GM19467 (cell line): Measurements from ENCODE around the gene TRAF5.

Experiments used
- ATAC-seq: cut with Tn5 transposase; IDR thresholded peaks from one replicate; pipeline ENCODE4 v1.9.1; 2021; ENCODE audit warnings: mild to moderate bottlenecking, moderate library complexity; ENCODE audit not compliant: unreplicated experiment

TRAF5 gene

DNA sequence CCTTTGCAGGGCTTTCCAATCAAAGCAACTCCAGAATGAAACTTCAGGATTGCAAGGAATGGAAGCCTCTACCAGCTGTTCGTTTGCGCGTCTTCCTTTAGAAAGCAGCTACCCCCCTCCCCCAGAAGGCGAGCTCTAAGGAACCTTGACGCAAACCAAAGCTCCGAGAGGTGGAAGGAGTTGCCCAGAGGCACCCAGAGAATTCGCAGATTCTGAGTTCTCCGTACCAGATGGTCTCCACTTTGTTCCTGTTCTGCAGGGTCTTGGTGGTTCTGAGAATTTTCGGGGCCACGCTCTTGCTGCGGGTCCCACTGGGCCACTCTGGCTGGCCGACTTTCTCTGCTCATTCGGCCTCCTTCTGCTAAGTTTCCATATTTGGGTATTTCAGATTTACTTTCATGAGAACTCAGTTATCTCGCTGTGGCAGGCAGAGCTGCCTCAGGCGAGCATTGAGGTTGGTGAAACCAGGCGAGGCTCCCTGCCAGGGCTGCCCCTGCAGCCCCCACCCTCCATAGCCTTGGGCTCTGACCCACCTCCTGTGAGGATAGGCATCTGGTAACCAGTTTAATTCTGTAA is 801 bp downstream of the TRAF5 start:
- ATAC-seq, result no peak

DNA sequence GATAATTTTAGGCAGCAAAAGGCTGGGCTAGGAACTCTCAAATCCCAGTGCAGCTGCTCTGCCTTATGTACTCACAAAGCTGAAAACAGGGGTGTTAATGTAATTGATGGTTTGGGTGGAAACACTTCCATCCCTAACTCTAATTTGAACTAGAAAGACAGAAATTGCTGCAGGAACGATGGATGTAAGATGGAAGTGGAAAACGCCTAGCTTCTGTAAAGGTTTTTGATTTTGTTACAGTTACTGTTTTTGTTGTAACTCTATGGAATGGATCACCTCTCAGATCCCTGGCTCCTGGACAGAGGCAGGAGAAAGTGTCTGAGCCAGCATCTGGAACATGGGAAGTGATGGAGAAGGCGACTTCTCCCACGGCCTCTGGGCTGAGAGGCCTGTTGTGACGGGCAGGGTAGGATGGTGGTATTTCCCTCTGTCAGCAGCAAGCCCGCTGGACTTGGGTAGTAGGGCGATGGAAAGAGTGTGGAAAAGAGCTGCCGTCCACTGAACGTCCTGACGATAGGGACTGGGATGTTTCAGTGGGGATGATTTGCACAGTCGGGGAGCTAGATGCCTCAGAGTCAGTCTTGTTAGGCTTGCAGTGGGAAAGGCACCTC is 1.6 kb downstream of the TRAF5 start:
- no peak for ATAC-seq

DNA sequence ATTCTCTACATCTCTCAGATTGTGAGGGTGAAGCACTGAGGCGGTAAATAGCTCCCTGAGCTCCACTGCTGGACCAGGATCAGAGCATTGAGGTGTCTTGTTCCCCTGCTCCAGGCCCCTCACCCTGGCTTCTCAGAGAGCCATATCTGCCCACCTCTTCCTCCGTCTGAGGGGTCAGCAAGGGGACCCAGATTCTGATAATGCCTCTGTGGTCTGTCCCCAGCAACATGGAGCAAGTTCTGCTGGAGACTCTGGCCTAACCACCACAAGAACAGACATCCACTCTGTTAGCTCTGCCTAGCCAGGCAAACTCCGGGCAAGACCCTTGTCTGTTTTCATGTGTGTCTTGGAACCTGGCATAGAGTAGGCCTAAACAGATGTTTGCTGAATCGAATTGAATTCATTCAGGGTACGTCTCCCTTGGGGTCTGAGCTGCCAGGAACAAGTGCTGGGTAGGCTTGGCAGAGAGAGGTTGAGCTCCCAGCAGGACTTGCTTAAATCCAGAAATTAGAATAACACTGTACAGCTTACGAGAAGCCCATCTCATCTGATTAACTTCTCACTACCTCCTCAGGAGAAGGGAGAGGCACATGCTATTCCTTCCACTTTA is 2.3 kb downstream of the TRAF5 start:
- no peak for ATAC-seq

DNA sequence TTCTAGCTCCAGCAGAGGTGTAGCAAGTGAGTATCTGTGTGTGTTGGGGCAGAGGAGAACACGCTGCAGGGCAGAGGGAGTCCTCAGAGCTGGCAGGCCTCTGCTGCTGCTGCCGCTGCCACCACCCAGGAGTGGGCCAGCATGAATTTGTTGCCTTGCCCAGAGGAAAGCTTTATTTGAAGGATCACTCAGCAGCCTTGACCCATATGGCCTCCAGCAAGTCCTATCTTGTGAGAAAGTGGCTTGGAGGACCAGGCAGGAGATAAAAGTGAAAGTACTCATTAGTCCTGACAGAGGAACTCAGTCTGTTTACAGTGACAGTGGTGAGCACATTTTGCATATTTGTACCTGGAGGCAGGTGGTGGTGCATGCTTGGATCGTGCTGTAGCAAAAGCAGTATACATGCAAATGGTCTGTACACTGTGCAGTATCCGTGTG is 3.1 kb downstream of the TRAF5 start:
- ATAC-seq, result peak; percentile 45

DNA sequence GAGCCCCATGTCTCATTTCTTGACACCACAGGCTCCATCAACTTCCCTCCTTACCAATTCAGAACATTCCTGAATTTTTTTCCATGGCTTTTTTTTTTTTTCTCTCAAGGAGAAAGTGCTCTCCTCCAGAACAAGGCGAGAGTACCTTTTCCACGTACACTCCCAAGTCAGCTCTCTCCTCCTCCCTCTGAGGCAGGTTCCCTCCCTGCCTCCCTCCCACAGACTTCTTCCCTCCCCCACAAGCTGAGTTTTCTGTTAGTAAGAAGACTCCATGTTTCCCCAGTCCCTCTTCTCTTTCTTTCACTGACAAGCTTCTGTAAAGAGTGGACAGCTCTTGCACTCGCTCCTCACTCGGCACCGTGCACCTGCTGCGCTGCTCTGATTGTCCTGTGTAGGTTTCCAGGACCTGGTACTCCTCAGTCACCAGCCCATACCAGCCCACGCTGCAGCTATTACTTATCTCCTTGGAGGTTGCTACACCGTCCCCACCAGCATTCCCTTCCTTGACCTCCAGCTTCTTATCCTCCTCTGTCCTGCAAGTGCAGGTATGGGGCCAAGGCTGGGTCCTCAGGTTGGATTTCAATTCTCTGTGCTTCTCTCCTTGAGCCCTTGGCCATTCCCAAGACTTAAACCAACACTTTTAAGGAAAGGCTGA is 3.8 kb downstream of the TRAF5 start:
- ATAC-seq, result no peak

DNA sequence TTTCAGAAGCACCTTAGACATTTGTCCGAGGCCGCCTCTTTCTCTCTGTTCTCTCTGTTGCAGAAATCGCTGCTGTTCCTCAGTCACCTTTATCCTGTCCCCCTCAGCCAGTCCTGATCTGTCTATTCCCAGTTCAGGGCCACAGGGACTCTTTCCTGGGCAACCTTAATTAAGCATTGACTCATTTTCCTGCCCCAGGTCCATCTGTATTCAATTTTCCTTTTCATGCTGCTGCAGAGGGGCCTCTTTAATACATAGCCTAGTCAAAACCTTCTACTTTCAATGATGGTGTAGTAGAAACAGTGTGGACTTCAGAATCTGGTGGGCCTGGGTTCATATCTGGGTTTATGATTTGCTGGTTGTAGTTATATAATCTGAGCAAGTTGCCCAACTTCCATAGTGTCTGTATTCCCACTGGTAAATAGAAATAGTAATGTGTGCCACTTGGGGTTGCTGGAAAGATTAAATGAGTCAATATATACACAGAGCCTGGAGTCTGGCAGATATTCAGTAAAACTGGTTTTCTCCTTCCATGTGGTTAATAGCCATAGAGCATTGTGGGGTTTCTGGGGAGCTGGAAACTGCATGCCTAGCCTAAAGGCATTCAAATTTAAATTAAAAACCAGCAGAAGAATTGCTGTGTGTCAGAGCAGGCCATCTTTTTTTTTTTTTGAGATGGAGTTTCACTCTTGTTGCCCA is 4.5 kb downstream of the TRAF5 start:
- ATAC-seq, result no peak

DNA sequence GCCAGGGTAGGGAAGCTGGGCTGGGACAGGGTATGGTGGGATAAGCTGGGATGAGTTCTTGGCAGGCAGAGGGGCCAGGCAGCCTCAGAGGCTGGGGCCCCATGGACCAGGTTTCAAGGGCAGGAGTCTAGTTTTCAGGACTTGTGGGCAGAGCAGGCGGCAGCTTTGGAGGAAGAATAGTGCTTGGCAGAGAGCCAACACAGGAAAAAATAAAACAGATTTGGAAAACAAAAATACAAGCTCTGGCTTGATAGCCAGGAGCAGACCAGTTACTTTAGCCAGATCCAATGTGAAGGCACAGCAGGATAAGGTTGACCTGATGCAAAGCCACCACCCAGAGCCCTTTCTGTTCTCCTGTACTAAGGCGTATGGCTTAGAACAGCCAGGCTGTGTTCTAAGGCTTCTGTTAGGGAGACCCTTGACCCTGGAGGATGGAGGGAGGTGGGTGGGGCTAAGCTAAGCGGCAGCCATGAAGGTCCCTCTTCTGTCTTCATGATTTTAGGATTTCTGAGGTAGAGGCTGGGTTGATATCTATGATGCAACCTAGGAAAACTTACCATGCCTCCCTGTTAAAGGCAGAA is 5.5 kb downstream of the TRAF5 start:
- ATAC-seq, result no peak

DNA sequence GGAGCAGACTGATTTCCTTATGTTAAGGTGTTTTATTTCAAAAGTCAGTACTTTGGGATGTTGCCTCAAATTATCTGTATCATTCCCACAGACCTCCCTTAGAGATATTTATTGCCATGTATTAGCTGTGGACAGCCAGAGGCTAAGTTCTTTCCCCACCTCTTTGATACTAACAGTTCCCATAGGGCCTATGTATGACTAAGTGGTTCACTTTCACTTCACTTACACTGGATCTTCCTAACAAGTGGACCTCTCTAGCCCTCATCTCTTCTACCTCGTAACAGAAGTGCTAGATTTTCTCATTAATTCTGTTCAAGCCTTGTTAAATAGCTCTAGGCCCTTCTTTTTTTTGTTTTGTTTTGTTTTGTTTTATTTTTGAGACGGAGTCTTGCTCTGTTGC is 6.2 kb downstream of the TRAF5 start:
- no peak for ATAC-seq

DNA sequence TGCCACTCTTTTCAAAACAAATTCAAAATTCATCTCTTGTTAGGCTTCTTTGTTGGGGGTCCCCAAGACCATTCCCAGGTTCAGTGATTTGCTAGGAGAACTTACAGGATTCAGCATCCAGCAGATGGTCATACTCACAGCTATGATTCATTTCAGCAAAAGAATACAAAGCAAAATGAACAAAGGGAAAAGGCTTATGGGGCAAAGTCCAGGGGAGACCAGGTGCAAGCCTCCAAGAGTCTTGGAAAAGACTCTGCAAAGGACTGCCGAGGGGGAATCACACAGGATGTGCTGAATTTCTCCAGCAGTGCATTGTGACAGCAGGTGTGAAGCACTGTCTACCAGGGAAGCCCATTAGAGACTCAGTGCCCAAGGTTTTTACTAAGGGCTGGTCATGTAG is 7.3 kb downstream of the TRAF5 start:
- no peak for ATAC-seq

DNA sequence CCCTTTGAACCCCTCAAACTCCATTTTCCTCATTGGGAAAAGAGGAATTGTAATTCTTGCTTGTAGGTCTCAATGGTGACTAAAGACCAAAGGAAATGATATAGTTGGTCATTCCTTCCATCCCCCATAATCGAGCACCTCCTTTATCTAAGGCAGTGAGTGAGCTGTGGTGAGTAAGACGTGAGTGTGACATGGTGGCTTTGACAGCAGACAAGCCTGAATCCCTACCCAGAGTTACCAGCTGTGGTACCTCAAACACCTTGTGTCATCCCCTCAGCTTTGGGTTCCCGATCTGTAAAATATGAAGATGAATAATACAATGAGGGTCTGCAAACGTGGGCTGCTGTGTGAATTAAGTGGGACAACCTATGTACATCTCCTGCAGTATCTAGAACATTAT is 8.4 kb downstream of the TRAF5 start:
- ATAC-seq, result no peak

DNA sequence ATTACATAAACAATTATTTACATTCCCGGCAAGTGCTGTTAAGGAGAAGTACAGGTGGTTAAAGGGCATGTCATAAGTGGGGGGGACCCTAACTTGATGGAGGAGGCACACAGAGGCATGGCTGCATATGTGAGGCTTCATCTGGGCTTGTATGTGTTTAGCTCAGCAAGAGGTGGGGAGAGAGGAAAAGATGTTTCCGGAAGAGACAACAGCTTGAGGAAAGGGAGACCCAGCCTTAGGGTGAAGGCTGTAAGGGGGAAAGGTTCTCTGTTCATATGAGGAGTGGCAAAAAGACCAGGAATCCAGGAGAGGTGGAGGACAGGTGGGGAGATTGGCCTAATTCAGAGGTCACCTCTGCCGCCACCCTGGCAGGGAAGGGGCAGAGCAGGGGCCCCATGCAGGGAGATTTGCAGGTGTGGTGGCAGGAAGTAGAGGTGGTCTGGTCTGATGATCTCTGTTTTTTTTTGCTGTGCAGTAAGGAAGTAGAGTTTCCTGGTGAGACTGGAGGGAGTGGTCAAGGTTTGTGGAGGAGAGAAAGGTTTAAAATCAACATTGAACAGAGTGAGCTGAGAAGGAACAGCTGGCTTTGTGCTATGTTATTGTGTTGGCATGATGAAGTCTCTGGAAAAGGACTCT is 9.0 kb downstream of the TRAF5 start:
- peak; percentile 91 for ATAC-seq

DNA sequence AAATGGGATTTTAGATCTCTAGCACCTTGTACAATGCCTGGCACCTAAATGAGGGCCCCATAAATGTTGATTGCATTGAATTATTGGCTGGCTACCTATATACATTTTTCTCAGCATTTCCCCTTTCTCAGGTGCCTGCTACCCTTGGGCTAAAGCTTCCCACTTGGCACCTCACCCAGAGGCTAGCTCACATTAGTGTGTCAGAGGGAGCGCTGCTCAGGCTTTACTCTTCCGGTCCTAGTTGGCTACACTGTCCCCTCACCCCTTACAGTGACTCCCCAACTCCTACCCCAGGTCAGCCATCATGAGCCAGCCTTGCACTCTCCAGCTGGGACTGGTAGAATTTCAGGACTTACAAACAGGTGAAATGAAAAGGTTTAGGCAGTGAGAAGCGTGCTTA is 9.5 kb downstream of the TRAF5 start:
- ATAC-seq, result peak; percentile 29

DNA sequence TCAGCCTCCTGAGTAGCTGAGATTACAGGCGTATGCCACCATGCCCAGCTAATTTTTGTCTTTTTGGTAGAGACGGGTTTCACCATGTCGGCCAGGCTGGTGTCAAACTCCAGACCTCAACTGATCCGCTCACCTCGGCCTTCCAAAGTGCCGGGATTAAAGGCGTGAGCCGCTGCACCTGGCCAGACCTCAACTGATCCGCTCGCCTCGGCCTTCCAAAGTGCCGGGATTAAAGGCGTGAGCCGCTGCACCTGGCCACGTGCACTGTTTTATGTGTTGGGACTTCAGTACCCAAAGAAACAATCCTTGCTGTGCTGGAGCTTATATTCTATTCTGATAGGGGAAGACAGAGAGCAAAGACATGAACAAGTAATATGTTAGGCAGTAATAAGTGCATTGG is 10.1 kb downstream of the TRAF5 start:
- no peak for ATAC-seq

DNA sequence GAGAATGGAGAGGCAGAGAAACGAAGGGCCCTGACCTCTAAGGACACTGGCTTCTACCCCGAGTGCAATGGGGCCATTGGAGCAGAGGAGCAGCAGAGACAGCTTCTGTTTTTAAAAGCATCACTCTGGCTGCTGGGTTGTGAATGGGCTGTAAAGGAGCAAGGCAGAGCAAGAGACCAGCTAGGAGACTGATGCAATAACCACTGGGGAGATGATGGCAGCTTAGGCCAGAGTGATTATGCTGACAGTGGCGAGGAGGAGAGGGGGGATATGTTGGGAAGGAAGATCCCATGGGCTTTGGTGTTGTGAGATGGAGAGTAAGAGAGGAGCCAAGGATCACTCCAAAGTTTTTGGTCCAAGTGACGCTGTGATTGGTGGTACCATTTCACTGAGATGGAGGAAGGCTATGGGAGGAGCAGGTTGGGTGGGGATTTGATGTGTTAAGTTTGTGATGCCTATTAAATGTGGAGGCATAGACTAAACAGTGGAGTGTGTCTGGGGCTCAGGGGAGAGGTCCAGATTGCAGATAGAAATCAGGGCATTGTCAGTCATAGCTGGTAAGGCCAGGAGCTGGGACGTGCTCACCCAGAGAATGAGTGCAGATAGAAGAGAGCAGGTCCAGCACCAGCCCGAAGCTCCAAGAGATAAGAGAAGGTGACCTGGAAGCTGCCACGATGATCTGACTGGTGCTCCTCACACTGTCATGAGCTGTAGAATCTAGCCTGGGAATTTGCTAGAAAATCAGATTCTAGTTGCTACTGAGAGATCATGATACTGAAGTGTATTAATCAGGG is 11.0 kb downstream of the TRAF5 start:
- ATAC-seq, result no peak

DNA sequence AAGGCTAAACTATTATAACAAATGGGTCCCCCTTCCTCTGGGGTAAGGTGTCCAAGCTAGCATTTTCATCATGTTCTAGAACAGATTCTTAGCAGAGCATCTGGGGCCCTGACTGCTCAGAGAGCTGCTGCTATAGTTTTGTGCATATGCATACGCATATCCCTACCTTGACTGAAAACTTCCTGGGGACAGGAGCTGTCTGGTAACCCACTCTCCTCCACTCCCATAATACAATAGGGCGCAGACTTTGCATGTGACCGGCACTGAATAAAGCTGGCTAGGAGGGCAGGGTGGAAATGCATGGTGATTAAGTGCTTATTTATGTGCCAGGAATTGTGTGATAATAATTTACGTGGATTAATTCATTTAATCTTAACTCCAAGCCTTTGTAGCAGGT is 11.6 kb downstream of the TRAF5 start:
- ATAC-seq, result no peak

DNA sequence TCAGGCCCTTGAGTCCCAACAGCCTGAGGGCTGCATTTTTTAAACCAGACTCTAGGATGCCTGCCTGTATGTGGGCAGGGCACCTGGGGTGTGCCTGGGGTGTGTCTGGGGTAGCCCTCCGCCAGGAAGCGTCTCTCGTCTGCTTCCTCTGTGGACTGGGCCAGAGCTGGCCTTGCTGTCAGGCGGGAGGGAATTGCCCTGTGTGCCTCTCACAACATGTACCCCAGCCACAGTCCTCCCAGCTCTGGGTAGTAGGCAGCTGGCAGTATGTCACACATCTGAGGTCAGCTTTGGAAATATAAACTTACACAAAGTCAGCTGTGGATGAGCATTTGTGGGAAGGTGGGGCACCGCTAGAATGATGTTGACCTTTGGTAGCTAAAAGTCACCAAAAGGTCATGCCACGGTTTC is 13.0 kb downstream of the TRAF5 start:
- no peak for ATAC-seq

DNA sequence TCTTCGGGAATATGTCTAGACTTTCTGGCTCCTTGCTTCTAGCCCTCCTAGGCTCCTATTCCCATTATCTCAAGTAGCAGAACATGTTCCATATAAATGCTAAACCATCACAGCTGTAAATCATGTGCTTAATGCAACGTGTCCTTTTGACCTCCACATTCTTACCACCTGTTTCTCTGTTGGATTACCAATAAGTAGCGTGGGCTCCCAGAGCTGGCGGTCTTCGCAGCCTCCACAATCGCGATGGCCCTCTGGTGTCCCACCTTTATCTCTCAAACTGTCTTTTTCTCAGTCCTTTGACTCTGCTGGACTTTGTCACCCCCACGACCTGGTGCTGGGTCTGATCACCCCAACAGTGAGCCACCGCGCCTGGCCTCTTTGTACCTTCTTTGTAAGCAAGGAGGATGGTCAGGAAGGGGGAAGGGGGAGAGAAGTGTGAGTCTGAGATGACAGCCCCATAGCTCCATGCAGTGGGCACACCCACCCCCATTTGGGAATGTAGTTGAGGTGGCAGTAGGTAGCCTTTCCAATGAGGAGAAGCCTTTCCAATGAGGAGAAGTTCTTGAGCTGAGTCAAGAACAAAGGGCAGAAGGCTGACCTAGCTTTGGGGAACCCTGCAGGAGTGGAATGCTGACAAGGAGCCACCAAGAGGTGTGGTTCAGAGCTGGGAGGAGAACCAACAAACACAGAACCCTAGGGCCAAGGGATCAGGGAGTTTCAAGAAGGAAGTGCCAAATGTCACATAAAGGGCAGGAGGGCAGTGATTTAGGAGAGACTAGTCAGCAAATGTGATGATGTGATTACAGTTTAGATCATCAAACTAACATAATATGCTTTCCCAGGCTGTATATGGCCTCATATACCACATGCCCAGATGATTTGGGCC is 14.2 kb downstream of the TRAF5 start:
- no peak for ATAC-seq

DNA sequence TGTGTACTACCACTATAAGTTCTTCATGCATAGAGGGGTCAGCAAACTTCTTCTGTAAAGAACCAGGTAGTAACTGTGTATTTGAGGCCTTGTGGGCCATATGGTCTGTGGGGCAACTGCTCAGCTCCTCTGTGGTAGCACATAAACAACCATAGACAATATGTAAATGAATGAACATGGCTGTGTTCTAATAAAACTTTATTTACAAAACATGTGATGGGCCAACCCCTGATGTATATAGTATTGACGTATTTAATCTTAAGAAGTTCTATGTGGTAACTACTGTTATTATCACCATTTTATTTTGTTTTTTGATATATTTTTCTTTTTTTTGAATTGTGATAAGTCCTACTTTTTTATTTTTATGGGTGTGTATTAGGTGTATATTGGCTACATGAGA is 15.4 kb downstream of the TRAF5 start:
- ATAC-seq, result no peak

DNA sequence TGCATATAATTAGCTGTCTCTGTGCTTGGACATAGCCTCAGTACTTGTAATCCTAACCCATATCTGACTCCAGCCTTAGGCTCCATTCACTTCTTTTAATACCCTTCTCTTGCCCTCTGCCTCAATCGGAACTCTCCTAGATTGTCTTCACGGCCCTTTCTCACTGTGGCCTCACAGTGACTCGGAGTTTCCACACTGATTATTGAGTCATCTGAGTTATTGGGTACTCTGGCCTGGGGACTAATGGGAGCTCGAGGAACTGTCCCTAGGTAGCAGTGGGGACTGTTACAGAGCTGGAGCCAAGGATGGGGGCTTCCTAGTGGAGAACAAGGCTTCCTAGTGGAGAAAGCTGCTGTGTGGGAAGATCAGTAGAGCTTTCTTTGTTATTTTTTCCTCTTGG is 17.0 kb downstream of the TRAF5 start:
- no peak for ATAC-seq
